Erythroblast (primary cell): ENCODE data around the gene PCDHGA7.

ENCODE experiments used
- GATA1 ChIP-seq: IDR thresholded peaks from 2 replicates; pipeline ENCODE4 v1.6.1; 2011; ENCODE audit warnings: low read depth, mild to moderate bottlenecking, control low read depth, low read length, moderate library complexity
- POLR2A ChIP-seq: IDR thresholded peaks from 2 replicates; pipeline ENCODE4 v1.6.1; 2011; ENCODE audit warnings: mild to moderate bottlenecking, low read length

GRCh38 chr5:141374627-141375026 lies 7.9 kb upstream of the PCDHGA7 start:
- no peak for TF ChIP-seq POLR2A
- TF ChIP-seq GATA1 = no peak
